HS-5 (cell line): ENCODE results near the gene ADCK2.
"Not testable (repeated sequence)": the region's sequence is repeated elsewhere in the genome, so short reads cannot be mapped to it uniquely, and the experiment has no call there.

Experiments used
- DNase-seq: peaks from one replicate; pipeline ENCODE4 v3.0.0-alpha.2; 2012; ENCODE audit warnings: low read depth

ADCK2 gene

DNA sequence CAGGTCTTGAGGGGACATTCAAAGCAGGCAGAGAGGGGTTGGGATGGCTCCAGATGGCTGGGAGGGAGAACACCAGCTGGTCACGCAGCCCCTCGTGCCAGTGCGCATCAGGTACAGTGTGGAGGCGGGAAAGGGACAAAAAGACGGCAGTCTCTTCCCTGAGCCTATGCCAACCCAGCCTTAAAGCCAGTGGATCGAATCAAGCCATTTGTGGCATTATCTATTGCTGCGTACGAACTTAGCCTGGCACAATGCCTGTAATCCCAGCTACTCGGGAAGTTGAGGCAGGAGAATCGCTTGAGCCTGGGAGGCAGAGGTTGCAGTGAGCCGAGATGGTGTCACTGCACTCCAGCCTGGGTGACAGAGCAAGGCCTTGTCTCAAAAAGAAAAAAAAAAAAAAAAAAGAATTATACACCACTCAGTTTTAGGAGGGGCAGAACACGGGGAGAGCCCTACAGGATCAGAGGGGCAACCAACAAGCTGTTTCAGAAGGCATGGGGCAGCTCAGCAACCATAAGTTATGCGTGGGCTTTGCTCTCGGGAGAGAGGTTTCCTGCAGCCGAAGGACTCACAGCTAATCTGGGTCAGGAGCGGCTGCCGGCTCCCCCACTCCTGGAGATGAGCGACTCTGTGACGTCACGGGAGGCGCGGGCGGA, 23.4 kb downstream of the ADCK2 start:
- peak; percentile 41 for DNase-seq

- peak; percentile 33 for DNase-seq
Observed at GRCh38 chr7:140696680-140697446, 24.1 kb downstream of the ADCK2 start, which contains the start of gene NDUFB2. Gene NDUFB2, plus strand, starts transcription at chr7:140696708. Its CDS starts 37 bp downstream, at chr7:140696745.

GRCh38 chr7:140697447-140698143, 24.9 kb downstream of the ADCK2 start:
- DNase-seq = no peak

- DNase-seq = no peak
Observed at GRCh38 chr7:140698477-140698876, 25.7 kb downstream of the ADCK2 start.

DNA sequence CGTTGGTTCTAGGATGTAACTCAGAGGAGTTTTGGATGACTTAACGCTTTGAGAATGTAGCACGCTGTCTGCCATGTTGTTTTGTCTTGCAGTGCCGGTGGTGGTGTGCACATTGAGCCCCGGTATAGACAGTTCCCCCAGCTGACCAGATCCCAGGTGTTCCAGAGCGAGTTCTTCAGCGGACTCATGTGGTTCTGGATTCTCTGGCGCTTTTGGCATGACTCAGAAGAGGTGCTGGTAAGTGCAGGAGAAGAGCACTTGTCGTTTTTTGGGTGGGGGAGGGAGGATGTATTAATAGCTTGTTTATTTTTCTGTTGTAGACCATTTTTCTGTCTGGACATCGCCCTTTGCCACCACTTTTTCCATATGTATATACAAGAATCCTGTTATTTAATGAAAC, 30.0 kb downstream of the ADCK2 start:
- DNase-seq = no peak

DNA sequence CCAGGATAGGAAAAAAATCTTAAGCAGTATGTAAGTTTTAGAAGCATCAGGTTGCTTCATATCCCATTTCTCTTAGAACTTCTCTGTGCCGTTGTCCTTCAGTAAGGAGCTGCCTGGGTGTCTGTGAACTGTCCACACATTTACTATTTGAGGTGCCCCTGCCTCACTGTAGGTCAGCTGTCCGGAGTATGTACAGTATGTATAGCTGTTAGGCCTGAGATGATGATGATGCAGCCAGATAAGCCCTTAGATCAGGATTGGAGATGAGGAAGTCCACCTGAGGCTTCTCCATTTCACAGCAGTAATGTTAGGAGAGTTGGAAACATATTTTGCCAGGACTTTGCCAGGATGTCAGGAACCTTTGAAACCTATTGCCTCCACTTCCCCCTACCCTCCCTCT, 31.5 kb downstream of the ADCK2 start:
- no peak for DNase-seq

- DNase-seq = no peak
Observed at GRCh38 chr7:140707132-140707531, 34.4 kb downstream of the ADCK2 start.

DNA sequence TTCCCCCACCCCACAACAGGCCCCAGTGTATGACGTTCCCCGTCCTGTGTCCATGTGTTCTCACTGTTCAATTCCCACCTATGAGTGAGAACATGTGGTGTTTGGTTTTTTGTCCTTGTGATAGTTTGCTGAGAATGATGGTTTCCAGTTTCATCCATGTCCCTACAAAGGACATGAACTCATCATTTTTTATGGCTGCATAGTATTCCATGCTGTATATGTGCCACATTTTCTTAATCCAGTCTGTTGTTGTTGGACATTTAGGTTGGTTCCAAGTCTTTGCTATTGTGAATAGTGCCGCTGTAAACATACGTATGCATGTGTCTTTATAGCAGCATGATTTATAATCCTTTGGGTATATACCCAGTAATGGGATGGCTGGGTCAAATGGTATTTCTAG, 36.0 kb downstream of the ADCK2 start:
- not testable (repeated sequence) for DNase-seq

GRCh38 chr7:140712392-140712791, 39.6 kb downstream of the ADCK2 start:
- DNase-seq = not testable (repeated sequence)

- no peak for DNase-seq
Observed at GRCh38 chr7:140714331-140715040, 41.7 kb downstream of the ADCK2 start.

- DNase-seq = no peak
Observed at GRCh38 chr7:140719721-140720120, 47.0 kb downstream of the ADCK2 start.

DNA sequence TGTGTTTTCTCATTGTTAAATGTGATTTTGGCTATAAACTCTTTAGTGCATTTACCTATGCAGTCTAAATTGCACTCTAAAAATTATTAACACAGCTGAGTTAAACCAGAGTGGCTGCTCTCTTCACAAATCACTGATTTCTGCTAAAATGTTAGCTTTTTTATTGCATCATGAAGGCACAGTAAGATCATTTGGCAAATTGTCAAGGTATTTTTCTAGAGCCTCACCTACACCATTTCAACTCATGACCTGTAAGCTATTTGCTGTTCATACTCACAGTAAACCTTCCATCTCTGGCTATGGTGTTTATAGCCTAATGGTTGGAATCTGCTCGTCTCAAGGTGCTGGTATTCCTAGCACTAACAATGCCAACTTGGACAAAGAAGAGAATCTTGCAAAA, 49.5 kb downstream of the ADCK2 start:
- DNase-seq = no peak

DNA sequence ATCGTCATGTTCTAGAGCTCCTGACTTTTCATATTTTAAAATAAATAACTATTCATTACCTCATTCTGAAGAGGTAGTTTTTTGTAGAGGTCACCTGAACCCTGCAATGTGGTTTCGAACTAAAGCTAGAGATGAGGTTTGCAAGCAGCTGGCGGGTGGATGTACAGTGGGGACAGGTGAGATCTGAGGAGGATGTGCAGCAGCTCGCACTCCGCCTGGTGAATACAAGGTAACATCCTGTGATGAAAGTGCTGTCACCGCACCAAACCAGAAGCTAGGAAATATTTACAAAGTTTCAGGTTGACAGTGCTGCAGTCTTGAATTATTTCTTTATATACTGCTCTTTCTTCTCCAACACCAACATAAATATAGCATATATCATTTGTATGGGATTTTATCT, 50.3 kb downstream of the ADCK2 start:
- DNase-seq = no peak

- no peak for DNase-seq
Observed at GRCh38 chr7:140723574-140723973, 50.8 kb downstream of the ADCK2 start.

DNA sequence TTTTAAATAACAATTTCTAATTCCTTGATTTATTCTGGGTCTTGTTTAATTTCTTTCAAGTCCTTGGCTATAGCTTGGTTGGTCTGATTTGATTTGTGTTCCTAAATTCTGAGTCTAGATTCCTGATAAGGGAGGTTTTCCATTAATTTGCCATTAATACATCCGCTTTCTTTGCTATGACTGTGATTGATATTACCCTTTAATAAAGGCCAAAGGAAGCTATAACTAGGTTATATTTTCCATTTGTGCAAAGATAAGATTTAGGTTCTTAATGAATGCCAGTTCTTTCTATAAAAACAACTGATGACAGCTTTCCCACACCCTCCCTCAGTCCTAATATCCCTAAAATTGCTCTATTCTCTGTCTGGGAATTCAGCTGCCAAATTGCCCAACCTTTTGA, 52.0 kb downstream of the ADCK2 start:
- no peak for DNase-seq

GRCh38 chr7:140726281-140726680, 53.5 kb downstream of the ADCK2 start:
- DNase-seq = no peak

DNA sequence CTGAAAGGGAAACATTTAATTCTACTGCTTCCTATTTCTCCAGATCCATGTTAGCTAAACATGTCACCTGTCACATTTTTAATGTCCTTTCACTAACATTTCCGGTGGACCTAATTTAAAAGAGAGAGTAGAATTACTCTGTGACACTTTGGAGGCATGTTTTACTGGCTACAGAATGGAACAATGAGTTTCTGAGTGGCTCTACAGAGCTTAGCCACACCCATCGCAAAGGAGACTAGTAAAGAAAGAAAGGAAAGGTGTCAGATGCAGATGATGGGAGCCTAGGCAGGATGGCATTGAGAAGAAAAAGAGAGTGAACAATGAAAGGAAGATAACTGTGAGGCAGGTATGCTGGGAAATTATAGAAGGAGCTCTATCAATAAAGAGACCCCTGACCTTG, 59.7 kb downstream of the ADCK2 start:
- no peak for DNase-seq

GRCh38 chr7:140734096-140734495, 61.4 kb downstream of the ADCK2 start:
- no peak for DNase-seq

- DNase-seq = no peak
Observed at GRCh38 chr7:140734729-140735128, 62.0 kb downstream of the ADCK2 start.

- DNase-seq = no peak
Observed at GRCh38 chr7:140738280-140738679, 65.5 kb downstream of the ADCK2 start.

DNA sequence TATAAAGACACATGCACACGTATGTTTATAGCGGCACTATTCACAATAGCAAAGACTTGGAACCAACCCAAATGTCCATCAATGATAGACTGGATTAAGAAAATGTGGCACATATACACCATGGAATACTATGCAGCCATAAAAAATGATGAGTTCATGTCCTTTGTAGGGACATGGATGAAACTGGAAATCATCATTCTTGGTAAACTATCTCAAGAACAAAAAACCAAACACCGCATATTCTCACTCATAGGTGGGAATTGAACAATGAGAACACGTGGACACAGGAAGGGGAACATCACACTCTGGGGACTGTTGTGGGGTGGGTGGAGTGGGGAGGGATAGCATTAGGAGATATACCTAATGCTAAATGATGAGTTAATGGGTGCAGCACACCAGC, 70.5 kb downstream of the ADCK2 start:
- not testable (repeated sequence) for DNase-seq

GRCh38 chr7:140744005-140744404, 71.3 kb downstream of the ADCK2 start:
- no peak for DNase-seq
